Activated CD8-positive, alpha-beta memory T cell treated with anti-CD3 and anti-CD28 coated beads, Interleukin-2, amount 50 U/mL, for 48 hours (primary cell): ENCODE results near the gene ACSM3.

Source experiments
- DNase-seq: peaks from one replicate; pipeline ENCODE4 v3.0.0-alpha.2; 2020

Gene ACSM3

DNA sequence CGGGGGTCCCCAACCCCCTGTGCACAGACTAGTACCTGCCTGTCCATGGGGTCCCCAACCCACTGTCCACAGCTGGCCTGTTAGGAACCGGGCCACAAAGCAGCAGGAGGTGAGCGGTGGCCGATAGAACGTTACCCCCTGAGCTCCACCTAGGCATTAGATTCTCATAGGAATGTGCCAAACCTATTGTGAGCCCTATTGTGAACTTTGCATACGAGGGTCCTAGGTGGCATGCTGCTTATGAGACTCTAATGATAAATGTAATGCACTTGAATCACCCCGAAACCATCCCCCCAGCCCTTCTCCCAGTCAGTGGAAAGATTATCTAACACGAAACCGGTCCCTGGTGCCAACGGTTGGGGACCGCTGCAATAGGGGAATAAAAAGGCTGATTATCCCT lies 44.0 kb downstream of the ACSM3 start:
- DNase-seq = no peak

- no peak for DNase-seq
Measured at GRCh38 chr16:20811889-20812439, 48.1 kb downstream of the ACSM3 start.

- no peak for DNase-seq
Measured at GRCh38 chr16:20812510-20812909, 48.7 kb downstream of the ACSM3 start.

DNA sequence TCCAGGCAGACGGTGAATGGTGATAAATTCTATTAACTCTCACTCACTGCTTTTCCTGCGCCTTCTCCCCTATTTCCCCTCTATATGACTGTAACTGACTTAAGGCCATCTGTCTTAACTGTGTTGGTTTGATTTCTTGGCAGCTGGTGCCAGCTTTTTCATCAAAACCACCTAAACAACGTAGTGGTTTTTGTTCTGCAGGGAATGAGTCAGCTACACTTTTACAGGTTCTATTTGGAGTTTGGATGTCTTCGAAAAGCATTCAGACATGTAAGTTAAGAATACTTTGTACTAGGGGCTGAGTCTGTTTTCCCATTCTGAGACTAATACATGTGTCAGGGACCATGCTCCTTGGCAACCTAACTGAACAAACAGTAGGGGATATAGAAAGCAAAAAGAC lies 51.0 kb downstream of the ACSM3 start:
- DNase-seq = no peak

DNA sequence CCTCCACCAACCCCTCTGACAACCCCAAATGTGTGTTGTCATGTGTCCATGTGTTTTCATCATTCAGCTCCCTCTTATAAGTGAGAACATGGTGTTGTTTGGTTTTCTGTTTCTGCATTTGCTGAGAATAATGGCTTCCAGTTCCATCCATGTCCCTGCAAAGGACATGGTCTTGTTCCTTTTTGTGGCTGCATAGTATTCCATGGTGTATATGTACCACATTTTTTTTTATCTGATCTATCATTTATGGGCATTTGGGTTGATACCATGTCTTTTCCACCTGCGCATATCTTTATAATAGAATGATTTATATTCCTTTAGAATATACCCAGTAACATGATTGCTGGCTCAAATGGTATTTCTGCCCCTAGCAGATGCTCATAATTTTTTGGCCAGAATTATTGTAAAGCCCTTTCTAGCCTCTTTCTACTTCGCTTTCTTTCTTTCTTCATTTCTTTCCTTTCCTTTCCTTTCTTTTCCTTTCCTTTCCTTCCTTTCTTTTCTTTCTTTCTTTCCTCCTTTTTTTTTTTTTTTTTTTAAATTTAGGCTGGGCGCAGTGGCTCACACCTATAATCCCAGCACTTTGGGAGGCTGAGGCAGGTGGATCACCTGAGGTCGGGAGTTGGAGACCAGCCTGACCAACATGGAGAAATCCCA lies 55.2 kb downstream of the ACSM3 start:
- DNase-seq = no peak

DNA sequence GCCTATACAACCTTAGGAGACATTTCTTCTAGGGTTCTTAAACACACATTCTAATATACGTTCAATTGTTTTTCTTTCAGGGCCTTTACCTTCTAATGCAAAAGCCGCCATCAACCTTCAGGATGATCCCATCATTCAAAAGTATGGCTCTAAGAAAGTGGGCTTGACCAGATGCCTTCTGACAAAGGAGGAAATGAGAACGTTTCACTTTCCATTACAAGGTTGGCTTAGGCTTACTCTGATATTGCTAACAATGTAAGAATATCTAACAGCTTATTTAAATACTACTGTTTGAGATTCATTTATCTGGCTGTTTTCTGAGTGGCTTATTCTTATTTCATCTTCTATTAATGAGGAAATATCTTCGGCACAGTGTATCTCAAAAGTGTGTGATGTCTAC lies 57.9 kb downstream of the ACSM3 start:
- DNase-seq = no peak

GRCh38 chr16:20822521-20823325 lies 58.9 kb downstream of the ACSM3 start:
- DNase-seq = no peak

- DNase-seq = no peak
Measured at GRCh38 chr16:20826039-20826566, 62.3 kb downstream of the ACSM3 start.

- no peak for DNase-seq
Measured at GRCh38 chr16:20829536-20829935, 65.7 kb downstream of the ACSM3 start.

DNA sequence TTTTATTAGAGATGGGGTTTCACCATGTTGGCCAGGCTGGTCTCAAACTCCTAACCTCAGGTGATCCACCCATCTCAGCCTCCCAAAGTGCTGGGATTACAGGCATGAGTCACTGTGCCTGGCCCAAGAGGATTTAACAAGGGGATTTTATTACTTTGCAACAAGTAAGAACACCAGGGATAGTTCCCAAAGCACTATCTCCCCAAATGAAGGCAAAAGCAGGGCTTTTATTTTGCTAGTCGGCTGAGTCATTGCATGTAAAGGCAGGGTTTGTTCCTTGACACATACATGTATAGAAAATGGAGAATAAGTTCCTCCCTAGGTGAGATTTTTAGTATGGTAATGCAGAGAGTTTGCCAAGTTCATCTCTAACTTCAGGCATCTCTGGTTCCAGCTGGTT lies 66.6 kb downstream of the ACSM3 start:
- DNase-seq = no peak

GRCh38 chr16:20833086-20833485 lies 69.3 kb downstream of the ACSM3 start:
- no peak for DNase-seq

DNA sequence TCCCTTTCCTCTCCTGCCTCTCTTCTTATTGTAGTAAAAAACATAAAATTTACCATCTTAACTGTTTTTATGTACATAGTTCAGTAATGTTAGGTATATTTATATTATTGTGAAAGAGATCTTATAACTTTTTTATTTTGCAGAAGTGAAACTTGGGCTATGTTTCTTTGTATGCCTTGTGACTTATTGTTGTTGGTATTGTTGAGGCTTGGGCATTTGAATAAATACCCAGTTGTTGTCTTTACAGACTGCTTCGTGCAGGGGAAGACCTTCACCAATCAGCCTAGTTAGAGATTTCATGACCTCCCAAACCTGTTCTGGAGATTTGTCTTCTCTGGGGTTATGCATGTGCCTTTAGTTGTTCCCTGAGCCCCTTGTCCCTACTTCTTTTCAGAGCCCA lies 74.4 kb downstream of the ACSM3 start:
- no peak for DNase-seq

- DNase-seq = no peak
Measured at GRCh38 chr16:20839504-20839903, 75.7 kb downstream of the ACSM3 start.

DNA sequence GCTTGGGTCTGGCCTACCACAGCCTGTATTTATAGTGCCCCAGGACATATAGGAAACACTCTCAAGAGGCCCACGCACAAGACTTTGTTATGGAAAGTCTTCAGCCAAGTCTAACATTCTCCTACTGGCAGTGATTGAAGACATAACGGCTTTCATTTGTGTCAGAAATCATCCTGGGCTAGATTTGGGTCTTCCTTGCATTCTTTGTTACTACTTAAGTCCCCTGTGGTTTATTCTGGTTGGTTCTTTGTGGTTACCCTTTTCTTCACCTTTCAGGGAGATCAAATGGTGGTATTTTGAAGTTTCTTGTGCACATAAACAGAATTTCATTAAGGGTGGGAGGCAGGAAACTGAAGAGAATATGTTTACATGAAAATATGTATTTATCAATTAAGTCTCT lies 80.2 kb downstream of the ACSM3 start:
- DNase-seq = no peak

- DNase-seq = no peak
Measured at GRCh38 chr16:20844588-20844987, 80.8 kb downstream of the ACSM3 start.

DNA sequence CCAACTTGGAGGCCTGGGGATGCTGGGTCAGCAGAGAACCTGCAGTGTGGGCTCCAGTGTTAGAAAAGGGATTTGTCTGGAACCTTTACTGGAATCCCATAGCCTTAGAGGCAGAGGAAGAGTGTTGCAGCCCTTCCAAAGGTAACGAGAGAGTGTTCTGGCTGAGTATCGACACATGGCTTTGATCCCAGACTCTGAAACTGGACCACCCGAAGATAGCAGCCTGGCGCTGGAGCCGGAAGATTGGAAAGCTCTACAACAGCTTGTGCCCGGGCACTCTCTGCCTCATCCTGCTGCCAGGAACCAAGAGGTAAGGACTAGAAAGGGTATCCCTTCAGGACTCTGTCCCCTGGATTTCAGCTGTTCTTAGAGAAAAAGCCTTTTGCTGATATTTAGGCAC lies 82.2 kb downstream of the ACSM3 start:
- DNase-seq = no peak

DNA sequence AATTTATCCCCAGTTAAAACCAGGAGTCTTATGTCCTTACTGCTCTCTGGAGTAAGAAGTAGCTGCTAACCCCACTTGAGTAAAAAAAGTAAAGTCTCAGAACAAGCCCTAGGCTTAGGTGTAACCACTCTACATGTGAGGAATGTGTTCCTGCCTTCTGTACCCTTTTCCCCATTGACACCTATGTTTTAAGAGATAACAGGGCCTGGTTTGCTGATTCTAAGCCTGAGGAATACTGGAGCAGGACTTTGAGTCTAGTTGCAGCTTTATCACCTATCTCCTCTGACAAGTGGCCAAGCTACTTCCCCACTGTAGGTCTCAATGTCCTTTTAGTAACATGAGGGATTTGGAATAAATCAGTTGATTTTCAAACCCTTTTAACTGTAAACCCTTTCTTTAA lies 82.7 kb downstream of the ACSM3 start:
- DNase-seq = no peak
